Measurements from ENCODE around the gene MED14.
"Not testable (repeated sequence)": the region's sequence is repeated elsewhere in the genome, so short reads cannot be mapped to it uniquely, and the experiment has no call there.

MED14 gene

GRCh38 chrX:40755291-40756249, 20.2 kb upstream of the MED14 start:
- no peak for DNase-seq (ENCODE audit: low read depth in 1 of 2, low spot score in 1 of 2)
- in situ Hi-C loops (cut with HindIII; ENCODE audit: low pct_unique_long_range_greater_than_20kb, low sequenced_read_pairs) = no loop called here
- no peak for TF ChIP-seq JUND (IDR thresholded peaks at IDR 0.05; ENCODE audit: low read depth)

DNA sequence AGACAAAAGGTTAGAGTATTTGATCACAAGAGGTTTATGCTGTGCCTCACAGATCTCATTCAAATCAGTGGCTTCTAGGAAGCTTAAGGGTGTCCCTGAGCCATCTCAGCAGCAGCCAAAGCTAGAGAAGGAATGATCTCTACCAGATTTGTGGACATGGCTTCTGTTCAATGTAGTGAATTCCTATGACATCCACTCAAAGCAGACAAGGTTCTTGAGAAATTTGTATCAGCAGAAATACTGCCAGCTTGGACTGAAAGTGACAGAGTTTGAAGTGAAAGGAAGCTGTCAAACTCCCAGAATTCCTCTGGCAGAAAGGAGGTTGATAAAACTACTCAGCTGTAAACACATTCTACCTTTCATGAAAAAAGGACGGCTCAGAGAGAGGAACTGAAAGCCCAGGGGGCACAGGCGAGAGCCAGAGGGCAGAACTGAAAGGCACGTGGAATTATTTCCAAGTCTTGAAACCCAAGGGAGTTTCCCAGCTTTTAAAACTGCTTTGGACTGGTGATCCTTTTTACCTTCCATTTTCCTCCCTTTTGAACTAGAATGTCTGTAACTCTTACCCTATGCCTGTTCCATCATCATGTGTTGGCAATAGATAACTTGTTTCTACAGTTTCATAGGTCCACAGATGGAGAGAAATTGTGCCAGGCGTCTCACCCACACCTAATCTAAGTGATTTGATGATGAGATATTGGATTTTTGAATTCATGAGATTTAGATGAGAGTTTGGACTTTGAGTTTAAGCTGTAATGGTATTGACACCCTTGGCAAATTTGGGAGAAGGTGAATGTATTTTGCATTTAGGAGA, 14.5 kb upstream of the MED14 start:
- DNase-seq (ENCODE audit: low read depth in 1 of 2, low spot score in 1 of 2) = no peak
- in situ Hi-C loops (cut with HindIII; ENCODE audit: low pct_unique_long_range_greater_than_20kb, low sequenced_read_pairs) = no loop called here
- no peak for TF ChIP-seq JUND (IDR thresholded peaks at IDR 0.05; ENCODE audit: low read depth)

DNA sequence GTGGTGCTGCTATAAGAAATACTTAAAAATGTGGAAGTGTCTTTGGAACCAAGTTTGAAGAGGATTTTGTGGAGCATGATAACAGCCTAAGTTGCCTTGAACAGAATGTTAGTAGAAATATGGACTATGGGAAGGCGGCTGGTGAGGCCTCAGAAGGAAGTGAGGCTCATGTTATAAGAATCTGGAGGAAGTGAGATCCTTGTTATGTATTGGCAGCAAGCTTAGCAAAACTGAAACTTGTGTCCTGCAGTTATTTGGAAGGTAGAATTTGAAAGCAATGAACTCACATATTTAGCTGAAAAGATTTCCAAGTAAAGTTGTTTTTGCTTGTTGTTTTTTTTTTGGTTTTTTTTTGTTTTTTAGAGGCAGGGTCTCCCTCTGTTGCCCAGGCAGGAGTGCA, 13.6 kb upstream of the MED14 start:
- no peak for DNase-seq (ENCODE audit: low read depth in 1 of 2, low spot score in 1 of 2)
- in situ Hi-C loops (cut with HindIII; ENCODE audit: low pct_unique_long_range_greater_than_20kb, low sequenced_read_pairs) = no loop called here
- no peak for TF ChIP-seq JUND (IDR thresholded peaks at IDR 0.05; ENCODE audit: low read depth)

- no peak for TF ChIP-seq JUND (IDR thresholded peaks at IDR 0.05; ENCODE audit: low read depth)
Observed at GRCh38 chrX:40746521-40746920, 11.2 kb upstream of the MED14 start.

DNA sequence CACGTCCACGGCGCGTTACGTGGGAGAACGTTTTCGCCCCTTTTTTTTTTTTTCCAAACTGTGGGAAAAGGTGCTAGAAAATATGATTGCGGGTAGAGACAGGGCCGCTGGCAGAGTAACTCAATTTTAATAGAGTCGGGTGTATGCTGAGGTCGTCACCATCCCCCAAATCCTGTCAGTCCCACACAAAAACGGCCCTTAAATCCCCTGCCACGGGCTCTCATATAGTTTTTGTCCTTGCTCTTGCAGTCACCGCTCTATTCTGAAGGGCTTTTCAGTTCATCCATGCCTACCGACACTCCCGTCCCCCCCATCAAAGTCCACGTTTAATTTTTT, 796 bp upstream of the MED14 start:
- peak in 1 of 2 experiments; percentile 23 for DNase-seq (ENCODE audit: low read depth in 1 of 2, low spot score in 1 of 2)
- in situ Hi-C loops (cut with HindIII; ENCODE audit: low pct_unique_long_range_greater_than_20kb, low sequenced_read_pairs) = no loop called here
- no peak for TF ChIP-seq JUND (IDR thresholded peaks at IDR 0.05; ENCODE audit: low read depth)

More at GRCh38 chrX:40746521-40746920, 11.2 kb upstream of the MED14 start:
- in situ Hi-C loops (cut with HindIII; ENCODE audit: low pct_unique_long_range_greater_than_20kb, low sequenced_read_pairs) = no loop called here
- DNase-seq (ENCODE audit: low read depth in 1 of 2, low spot score in 1 of 2) = no peak

DNA sequence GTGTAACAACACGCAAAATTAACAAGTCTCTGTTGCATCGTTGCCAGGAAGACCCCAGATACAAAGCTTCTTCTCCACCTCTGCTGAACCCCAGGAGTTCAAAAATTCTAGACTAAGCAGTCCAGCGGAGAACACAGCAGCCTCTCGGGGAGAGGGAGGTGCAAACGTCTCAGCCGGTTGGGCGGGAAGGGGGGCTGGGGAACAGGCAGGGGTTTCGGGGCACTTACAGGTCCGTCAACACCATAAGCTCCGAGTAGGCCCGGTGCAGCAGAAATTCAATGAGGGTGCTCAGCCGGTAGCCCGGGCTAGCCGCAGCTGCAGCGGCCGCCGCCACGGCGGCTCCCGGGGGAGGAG, 394 bp downstream of the MED14 start:
- in situ Hi-C loops (cut with HindIII; ENCODE audit: low pct_unique_long_range_greater_than_20kb, low sequenced_read_pairs) = no loop called here
- DNase-seq (ENCODE audit: low read depth in 1 of 2, low spot score in 1 of 2) = no peak
- no peak for TF ChIP-seq JUND (IDR thresholded peaks at IDR 0.05; ENCODE audit: low read depth)

DNA sequence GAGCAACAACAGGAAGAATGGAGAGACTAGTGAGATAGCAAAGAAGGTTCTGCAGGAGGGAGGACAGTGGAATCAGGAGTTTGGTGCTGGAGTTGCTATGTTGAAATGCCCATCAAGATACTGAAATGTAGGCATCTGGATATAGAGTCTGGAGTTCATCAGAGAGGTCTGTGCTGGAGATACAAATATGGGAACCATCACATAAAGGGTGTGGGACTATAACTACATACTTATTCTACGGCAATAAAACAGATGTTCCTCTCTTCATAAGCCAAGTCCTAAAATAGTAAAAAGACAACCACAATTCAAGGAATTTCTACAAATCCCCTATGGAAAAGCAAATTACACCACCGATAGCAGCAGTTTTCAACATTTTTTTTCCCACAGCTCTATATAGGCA, 1.6 kb downstream of the MED14 start:
- no peak for TF ChIP-seq JUND (IDR thresholded peaks at IDR 0.05; ENCODE audit: low read depth)
- in situ Hi-C loops (cut with HindIII; ENCODE audit: low pct_unique_long_range_greater_than_20kb, low sequenced_read_pairs) = no loop called here
- no peak for DNase-seq (ENCODE audit: low read depth in 1 of 2, low spot score in 1 of 2)

DNA sequence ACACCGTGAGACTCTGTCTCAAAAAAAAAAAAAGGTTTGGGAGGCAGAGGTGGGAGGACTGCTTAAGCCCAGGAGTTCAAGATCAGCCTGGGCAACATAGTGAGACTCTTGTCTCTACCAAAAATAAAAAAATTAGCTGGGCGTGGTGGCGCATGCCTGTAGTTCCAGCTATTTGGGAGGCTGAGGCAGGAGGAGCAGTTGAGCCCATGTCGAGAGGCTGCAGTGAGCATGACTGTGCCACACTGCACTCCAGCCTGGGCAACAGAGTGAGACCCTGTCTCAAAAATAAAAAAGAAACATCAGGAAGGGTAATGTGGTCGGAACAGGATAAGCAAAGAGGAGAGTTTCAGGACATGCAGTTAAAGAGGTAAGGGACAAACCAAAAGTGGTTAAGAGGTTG, 2.8 kb downstream of the MED14 start:
- in situ Hi-C loops (cut with HindIII; ENCODE audit: low pct_unique_long_range_greater_than_20kb, low sequenced_read_pairs); DNase-seq (ENCODE audit: low read depth in 1 of 2, low spot score in 1 of 2): not testable (repeated sequence)

GRCh38 chrX:40729598-40730584, 5.5 kb downstream of the MED14 start:
- TF ChIP-seq JUND (IDR thresholded peaks at IDR 0.05; ENCODE audit: low read depth) = no peak
- in situ Hi-C loops (cut with HindIII; ENCODE audit: low pct_unique_long_range_greater_than_20kb, low sequenced_read_pairs) = no loop called here
- no peak for DNase-seq (ENCODE audit: low read depth in 1 of 2, low spot score in 1 of 2)

DNA sequence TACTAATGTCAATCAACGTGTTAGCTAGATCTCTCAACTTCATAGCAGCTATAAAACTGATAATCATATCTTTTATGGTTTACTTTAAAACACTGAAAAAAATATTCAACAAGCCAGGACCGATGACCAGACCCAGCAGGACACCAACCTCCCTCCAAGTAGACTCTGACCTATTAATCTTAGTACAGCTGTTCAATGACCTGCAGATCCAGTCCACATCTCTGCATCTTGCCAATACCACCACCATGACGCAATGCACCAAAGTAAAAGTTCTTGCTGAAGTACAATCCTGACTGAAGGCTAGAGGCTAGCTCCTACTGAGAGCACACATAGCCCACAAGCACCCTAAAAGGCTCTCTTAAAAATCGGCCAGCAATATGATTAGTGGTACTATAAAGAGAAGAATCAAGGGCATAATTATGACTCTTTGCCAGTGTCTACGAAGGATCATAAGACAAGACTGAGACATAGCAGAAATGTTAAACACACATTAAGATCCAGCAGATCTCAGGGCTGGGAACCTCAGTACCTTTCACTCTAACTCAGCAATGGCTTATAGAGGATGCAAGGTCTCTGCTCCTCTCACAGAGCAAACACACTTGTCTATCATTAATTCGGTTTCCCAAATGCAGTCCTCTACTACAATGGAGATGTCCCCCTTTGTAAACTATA, 7.6 kb downstream of the MED14 start:
- DNase-seq (ENCODE audit: low read depth in 1 of 2, low spot score in 1 of 2) = no peak
- TF ChIP-seq JUND (IDR thresholded peaks at IDR 0.05; ENCODE audit: low read depth) = no peak
- in situ Hi-C loops (cut with HindIII; ENCODE audit: low pct_unique_long_range_greater_than_20kb, low sequenced_read_pairs) = no loop called here

DNA sequence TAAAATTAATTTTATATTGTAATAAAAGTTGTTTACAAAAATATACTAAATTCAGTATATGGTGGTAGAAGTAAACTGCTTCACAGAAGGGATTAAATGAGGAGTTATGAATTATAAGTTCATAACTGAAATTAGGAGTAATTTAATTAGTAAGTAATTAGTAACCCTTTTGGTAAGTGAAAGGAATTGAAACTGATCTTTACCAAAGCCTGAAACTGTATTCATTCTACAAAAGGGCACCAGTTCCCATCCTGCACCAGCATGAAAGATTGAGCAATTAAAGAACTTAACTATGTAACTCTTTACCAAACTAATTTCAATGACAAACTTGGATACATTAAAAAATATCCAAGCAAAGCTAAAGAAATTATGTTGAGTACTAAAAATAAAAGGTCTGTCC, 8.2 kb downstream of the MED14 start:
- in situ Hi-C loops (cut with HindIII; ENCODE audit: low pct_unique_long_range_greater_than_20kb, low sequenced_read_pairs) = no loop called here

DNA sequence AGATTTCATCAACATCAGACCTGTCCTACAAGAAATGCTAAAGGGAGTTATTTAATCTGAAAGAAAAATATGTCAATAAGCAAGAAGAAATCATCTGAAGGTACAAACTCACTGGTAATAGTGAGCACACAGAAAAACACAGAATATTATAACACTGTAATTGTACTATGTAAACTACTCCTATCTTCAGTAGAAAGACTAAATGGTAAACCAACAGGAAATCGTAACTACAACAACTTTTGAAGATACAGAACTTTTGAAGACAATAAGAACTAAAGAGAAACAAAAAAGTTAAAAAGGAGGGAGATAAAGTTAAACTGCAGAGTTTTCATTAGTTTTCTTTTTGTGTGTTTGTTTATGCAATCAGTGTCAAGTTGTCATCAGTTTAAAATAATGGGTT, 12.4 kb downstream of the MED14 start:
- TF ChIP-seq JUND (IDR thresholded peaks at IDR 0.05; ENCODE audit: low read depth) = no peak
- no peak for DNase-seq (ENCODE audit: low read depth in 1 of 2, low spot score in 1 of 2)
- in situ Hi-C loops (cut with HindIII; ENCODE audit: low pct_unique_long_range_greater_than_20kb, low sequenced_read_pairs) = no loop called here

More for the DNA sequence above, 8.2 kb downstream of the MED14 start:
- no peak for TF ChIP-seq JUND (IDR thresholded peaks at IDR 0.05; ENCODE audit: low read depth)
- no peak for DNase-seq (ENCODE audit: low read depth in 1 of 2, low spot score in 1 of 2)
